Fibroblast of mammary gland (primary cell): Measurements from ENCODE around the gene CDHR2.
A peak's percentile ranks its signal among the peaks of the same experiment; 100 is the strongest.

Source experiments
- DNase-seq: peaks from one replicate; pipeline ENCODE4 v3.0.0-alpha.2; 2010; ENCODE audit warnings: low read depth
- H3K4me3 ChIP-seq: 2 replicates; pipeline ENCODE4 v1.5.1; 2011; ENCODE audit warnings: low read depth, mild to moderate bottlenecking, low read length, moderate library complexity; ENCODE audit not compliant: control insufficient read depth
- CTCF ChIP-seq: conservative IDR thresholded peaks from 2 replicates; pipeline ENCODE4 v1.5.1; 2011; ENCODE audit warnings: low read depth, low read length, inconsistent platforms; ENCODE audit not compliant: control insufficient read depth, insufficient read depth

Gene CDHR2

GRCh38 chr5:176528301-176528700 lies 20.8 kb upstream of the CDHR2 start:
- no peak for TF ChIP-seq CTCF
- no peak overlapping the region for H3K4me3 ChIP-seq

GRCh38 chr5:176528761-176529115 lies 20.4 kb upstream of the CDHR2 start:
- TF ChIP-seq CTCF, result no peak

More at GRCh38 chr5:176528301-176528700, 20.8 kb upstream of the CDHR2 start:
- no peak for DNase-seq

GRCh38 chr5:176529116-176529740 lies 19.9 kb upstream of the CDHR2 start:
- no peak for TF ChIP-seq CTCF
- DNase-seq, result no peak
- no peak overlapping the region for H3K4me3 ChIP-seq

More at GRCh38 chr5:176528761-176529115, 20.4 kb upstream of the CDHR2 start:
- no peak overlapping the region for H3K4me3 ChIP-seq
- no peak for DNase-seq

- H3K4me3 ChIP-seq, result no peak overlapping the region
- no peak for TF ChIP-seq CTCF
- DNase-seq, result no peak
Measured at GRCh38 chr5:176529741-176530141, 19.4 kb upstream of the CDHR2 start.

- no peak for TF ChIP-seq CTCF
- no peak overlapping the region for H3K4me3 ChIP-seq
- DNase-seq, result no peak
Measured at GRCh38 chr5:176530393-176530982, 18.7 kb upstream of the CDHR2 start.

GRCh38 chr5:176530983-176531901 lies 17.9 kb upstream of the CDHR2 start:
- TF ChIP-seq CTCF, result no peak
- no peak overlapping the region for H3K4me3 ChIP-seq
- DNase-seq, result peak; percentile 60
